ENCODE results near the gene HIF1AN.

DNA sequence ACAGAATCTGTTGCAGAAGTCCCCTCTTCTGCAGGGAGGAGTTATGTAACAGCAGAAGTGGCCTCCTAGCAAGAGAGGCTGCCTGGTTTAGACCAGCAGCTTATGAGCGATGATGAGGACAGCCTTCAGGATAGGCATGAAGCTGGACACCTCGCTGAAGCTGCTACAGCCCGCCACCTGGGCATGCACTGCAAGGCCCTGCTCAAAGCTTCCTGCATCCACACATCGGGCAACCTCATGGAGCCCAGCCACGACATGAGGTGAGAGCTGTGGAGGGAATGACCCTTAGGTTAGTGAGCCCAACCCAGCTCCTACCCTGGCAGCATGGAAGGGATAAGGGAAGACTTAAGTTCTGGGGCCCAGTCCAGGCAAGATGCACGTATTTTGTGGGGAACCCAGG is 48.2 kb upstream of the HIF1AN start:
- TF ChIP-seq, protein P1, sequence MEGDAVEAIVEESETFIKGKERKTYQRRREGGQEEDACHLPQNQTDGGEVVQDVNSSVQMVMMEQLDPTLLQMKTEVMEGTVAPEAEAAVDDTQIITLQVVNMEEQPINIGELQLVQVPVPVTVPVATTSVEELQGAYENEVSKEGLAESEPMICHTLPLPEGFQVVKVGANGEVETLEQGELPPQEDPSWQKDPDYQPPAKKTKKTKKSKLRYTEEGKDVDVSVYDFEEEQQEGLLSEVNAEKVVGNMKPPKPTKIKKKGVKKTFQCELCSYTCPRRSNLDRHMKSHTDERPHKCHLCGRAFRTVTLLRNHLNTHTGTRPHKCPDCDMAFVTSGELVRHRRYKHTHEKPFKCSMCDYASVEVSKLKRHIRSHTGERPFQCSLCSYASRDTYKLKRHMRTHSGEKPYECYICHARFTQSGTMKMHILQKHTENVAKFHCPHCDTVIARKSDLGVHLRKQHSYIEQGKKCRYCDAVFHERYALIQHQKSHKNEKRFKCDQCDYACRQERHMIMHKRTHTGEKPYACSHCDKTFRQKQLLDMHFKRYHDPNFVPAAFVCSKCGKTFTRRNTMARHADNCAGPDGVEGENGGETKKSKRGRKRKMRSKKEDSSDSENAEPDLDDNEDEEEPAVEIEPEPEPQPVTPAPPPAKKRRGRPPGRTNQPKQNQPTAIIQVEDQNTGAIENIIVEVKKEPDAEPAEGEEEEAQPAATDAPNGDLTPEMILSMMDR (IDR thresholded peaks at IDR 0.05): no peak
- TF ChIP-seq POLR2AphosphoS5 (IDR thresholded peaks at IDR 0.05; ENCODE audit: low read depth, low read length) (no peak), TCF7L2 (IDR thresholded peaks at IDR 0.05; ENCODE audit: low read depth, low read length) (no peak)
- TF ChIP-seq, protein P2, sequence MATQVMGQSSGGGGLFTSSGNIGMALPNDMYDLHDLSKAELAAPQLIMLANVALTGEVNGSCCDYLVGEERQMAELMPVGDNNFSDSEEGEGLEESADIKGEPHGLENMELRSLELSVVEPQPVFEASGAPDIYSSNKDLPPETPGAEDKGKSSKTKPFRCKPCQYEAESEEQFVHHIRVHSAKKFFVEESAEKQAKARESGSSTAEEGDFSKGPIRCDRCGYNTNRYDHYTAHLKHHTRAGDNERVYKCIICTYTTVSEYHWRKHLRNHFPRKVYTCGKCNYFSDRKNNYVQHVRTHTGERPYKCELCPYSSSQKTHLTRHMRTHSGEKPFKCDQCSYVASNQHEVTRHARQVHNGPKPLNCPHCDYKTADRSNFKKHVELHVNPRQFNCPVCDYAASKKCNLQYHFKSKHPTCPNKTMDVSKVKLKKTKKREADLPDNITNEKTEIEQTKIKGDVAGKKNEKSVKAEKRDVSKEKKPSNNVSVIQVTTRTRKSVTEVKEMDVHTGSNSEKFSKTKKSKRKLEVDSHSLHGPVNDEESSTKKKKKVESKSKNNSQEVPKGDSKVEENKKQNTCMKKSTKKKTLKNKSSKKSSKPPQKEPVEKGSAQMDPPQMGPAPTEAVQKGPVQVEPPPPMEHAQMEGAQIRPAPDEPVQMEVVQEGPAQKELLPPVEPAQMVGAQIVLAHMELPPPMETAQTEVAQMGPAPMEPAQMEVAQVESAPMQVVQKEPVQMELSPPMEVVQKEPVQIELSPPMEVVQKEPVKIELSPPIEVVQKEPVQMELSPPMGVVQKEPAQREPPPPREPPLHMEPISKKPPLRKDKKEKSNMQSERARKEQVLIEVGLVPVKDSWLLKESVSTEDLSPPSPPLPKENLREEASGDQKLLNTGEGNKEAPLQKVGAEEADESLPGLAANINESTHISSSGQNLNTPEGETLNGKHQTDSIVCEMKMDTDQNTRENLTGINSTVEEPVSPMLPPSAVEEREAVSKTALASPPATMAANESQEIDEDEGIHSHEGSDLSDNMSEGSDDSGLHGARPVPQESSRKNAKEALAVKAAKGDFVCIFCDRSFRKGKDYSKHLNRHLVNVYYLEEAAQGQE (IDR thresholded peaks at IDR 0.05; ENCODE audit: insufficient read depth in 1 of 2, low read depth in 2 of 2, low read length in 1 of 2): no peak

Measured in Panc1 (cell line).